Measurements from ENCODE around the gene TFDP2. TPM values are rescaled to one million over a fixed set of nuclear protein-coding genes. Genes with fewer than 3 reads are reported as not detected.
A peak's percentile ranks its signal among the peaks of the same experiment; 100 is the strongest.
"Not testable (repeated sequence)": the region's sequence is repeated elsewhere in the genome, so short reads cannot be mapped to it uniquely, and the experiment has no call there.

TFDP2 gene
- total RNA-seq, 1 experiment from 2014 or later, result 29.4 TPM

GRCh38 chr3:141928631-141929270, 220.6 kb downstream of the TFDP2 start:
- DNase-seq (ENCODE audit: low spot score), result no peak

- DNase-seq (ENCODE audit: low spot score), result no peak
Observed at GRCh38 chr3:141926929-141927328, 222.4 kb downstream of the TFDP2 start.

DNA sequence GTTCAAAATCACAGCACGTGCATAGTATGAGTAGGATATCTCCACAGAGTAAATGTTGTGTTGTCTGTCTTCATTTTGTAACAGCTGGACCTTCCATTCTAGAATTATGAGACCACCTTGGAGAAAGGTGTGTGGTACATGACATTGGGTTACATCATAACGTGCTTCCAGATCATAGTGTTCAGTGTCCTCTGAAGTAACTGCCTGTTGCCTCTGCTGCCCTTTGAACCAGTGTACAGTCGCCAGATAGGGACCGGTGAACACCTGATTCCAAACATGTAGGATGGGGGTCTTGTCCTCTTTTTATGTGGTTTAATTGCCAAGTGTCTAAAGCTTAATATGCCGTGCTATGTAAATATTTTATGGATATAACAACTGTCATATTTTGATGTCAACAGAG, 223.7 kb downstream of the TFDP2 start:
- not testable (repeated sequence) for DNase-seq (ENCODE audit: low spot score)

DNA sequence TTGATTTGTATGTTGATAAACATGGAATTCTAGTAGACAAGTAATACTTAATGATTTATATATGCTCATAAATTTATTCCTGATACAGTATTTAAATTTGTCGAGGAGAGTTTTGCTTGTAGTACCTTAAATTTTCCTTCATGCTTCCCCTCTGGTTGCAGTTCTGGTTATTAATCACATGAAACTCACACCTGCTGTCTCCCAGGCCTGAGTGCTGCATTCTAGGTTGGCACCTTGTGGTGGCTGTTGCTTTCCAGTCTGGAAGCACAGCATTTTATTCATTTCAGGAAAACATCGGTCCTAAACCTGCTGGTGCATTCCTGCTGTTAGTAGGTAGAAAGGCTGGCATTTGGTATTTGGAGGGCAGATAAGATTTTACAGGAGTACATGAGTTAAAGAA, 228.0 kb downstream of the TFDP2 start:
- no peak for DNase-seq (ENCODE audit: low spot score)

- DNase-seq (ENCODE audit: low spot score), result no peak
Observed at GRCh38 chr3:141920701-141921100, 228.6 kb downstream of the TFDP2 start.

DNA sequence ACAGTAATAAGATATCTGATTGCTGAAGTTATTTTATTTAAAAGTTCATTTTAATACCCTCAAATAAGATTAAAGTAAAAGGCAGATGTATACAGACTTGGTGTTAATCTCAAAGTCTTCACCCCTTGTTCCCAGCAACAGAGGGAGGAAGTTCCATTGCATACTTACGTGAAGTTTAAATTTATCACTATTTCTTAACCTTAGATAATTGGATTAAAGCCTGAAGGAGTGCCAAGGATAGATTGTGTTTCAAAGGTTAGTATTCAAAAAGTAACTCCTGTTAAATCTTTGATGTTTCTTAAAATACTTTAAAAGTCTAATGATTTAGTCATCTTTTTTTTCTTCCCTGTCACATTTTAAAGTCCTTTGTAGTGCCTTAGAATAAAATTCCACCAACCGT, 233.6 kb downstream of the TFDP2 start:
- DNase-seq (ENCODE audit: low spot score), result no peak

DNA sequence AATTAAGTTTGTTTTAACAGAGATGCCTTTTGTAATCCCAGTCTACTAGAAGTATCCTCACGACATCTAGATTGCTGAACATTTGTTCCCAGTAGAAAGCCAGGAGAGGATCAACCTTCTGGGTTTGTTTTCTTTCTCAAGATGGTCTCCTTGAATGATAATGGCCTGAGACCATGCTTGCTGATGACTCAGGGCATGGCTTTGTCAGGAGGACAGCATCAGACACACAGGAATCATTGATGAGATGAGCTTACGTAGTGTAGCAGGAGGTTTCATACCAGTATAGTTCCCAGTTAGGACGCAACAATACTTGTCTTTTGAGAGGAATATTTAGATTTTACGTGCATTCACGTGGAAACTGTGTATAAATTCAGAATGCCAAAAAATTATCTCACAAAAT, 234.3 kb downstream of the TFDP2 start:
- DNase-seq (ENCODE audit: low spot score), result no peak

- DNase-seq (ENCODE audit: low spot score), result no peak
Observed at GRCh38 chr3:141914311-141914710, 235.0 kb downstream of the TFDP2 start.

DNA sequence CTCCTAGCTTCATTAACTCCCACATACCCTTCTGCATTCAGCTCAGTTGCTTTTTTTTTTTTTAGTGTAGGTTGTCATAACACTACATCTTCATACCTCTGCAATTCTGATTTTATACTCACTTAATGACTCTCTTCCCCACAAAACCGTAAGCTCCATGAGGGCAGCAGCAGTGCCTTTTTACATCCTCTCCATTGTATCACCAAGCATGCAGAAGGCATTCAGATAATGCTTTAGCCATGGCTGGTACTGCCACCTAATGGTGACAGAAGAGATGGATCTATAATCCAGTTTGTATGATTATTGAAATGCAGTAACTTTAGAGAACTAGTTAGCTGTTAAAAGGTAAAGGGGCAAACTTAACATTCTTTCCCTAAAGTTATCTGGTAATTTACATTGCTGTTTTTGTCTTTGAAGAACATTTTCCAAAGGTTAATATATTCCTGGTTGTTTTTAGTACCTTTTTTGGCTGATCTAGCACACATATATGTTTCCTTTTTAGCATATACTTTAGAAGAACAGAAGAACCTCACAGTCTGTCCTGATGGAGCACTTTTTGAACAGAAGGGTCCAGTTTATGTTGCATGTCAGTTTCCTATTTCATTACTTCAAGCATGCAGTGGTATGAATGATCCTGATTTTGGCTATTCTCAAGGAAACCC, 236.1 kb downstream of the TFDP2 start:
- DNase-seq (ENCODE audit: low spot score), result peak; percentile 66

DNA sequence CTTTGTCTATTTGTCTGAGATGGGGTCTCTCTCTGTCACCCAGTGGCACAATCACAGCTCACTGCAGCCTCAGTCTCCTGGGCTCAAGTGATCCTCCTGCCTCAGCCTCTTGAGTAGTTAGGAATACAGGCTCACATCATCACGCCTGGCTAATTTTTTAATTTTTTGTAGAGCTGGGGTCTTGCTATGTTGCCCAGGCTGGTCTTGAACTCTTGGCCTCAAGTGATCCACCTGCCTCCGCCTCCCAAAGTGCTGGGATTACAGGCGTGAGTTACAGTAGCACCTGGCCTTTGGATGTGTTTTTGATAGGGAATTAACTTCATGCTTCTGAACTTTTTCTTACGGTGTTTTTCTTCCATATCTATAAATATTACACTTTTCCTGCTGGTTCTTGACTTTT, 239.4 kb downstream of the TFDP2 start:
- not testable (repeated sequence) for DNase-seq (ENCODE audit: low spot score)

GRCh38 chr3:141909408-141909807, 239.9 kb downstream of the TFDP2 start:
- no peak for DNase-seq (ENCODE audit: low spot score)

GRCh38 chr3:141905129-141905528, 244.2 kb downstream of the TFDP2 start:
- no peak for DNase-seq (ENCODE audit: low spot score)

DNA sequence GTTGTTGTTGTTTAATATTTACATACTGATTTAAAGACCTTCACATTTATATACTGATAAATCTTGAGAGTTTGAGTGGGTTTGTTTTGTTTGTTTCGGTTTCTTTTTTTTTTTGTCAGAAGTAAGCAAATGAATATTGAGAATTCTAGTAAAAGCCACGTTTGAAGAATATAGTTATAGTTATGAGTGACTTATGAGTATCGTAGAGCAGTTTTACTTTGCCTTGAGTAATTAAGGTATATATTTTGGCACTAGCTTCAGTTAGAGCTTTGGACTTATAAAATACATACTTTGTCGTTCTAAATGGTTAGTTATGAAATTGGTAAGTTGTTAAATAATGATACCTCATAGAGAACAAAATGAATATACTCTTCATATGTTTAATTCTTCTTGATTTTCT, 245.1 kb downstream of the TFDP2 start:
- DNase-seq (ENCODE audit: low spot score), result no peak

DNA sequence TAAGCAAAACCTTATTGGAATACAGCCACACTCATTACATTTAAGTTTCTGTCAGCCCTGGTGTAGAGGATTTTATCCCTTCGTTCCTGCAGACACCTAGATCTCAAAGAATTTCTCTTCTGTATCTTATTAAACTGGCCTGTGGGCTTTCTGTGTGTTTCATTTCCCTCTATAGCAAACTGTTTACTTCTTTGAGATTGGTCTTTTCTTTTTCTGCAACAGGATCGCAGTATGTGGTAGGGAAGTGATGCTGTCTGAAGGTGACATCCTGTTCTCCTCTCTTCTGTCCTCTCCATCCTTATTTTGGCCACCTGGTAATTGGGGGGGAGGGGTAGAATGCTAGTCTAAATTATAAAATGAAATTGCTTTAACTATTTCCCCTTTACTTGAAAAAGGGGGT, 247.4 kb downstream of the TFDP2 start:
- DNase-seq (ENCODE audit: low spot score), result no peak

GRCh38 chr3:141900343-141900742, 249.0 kb downstream of the TFDP2 start:
- no peak for DNase-seq (ENCODE audit: low spot score)

DNA sequence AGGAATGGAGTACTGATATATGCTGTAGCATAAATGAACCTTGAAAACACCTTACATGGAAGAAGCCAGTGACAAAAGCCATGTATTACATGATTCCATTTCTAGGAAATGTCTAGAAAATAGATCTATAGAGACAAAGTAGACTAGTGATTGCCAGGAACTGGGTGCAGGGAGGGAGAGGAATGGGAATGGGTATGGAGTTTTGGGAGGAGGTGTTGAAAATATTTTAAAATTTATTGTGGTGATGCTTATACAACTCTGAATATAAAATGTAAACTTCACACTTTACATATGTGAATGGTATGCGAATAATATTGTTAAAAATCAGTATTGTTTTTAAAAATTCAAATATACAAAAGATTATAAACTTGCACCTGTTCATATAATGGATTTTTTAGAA, 250.4 kb downstream of the TFDP2 start:
- DNase-seq (ENCODE audit: low spot score), result no peak

- DNase-seq (ENCODE audit: low spot score), result no peak
Observed at GRCh38 chr3:141895731-141896130, 253.6 kb downstream of the TFDP2 start.

- DNase-seq (ENCODE audit: low spot score), result peak; percentile 30
Observed at GRCh38 chr3:141894524-141895176, 254.7 kb downstream of the TFDP2 start.

Small RNA genes lying within 50 kb of the gene (small RNA-seq; reads per million reads assigned to genes)
- not detected for gene RNU6-425P
- not detected for gene RNU6-509P

Other genes with a start within 250 kb of the TFDP2 start
- 7.4 and 11.4 TPM in 2 replicates for gene GK5, start 76.0 kb upstream of the TFDP2 start, total RNA-seq (2014; rRNA removed; shearing (Covaris generic))

All from HT-29 (cell line).